OCI-LY3 (cell line): ENCODE results near the gene TXNL1.

Source experiments
- CTCF ChIP-seq: fragments of 200-600, 300-600 bp; sonication (generic); IDR thresholded peaks from 2 replicates; pipeline ENCODE4 v1.5.1; 2014; ENCODE audit warnings: antibody characterized with exemption, low read length, low read depth
- EZH2phosphoT487 ChIP-seq: fragments of 200-600 bp; shearing (Covaris generic); IDR thresholded peaks from 2 replicates; pipeline ENCODE4 v1.6.1; 2018; ENCODE audit warnings: antibody characterized with exemption, mixed run types, low read depth

GRCh38 chr18:56565046-56565445 is 73.3 kb downstream of the TXNL1 start:
- TF ChIP-seq CTCF, result no peak
- no peak for TF ChIP-seq EZH2phosphoT487
